ENCODE measurements around the gene RALGAPA1.
"Not testable (repeated sequence)": the region's sequence is repeated elsewhere in the genome, so short reads cannot be mapped to it uniquely, and the experiment has no call there.

Gene RALGAPA1

GRCh38 chr14:35594616-35595015 lies 214.5 kb downstream of the RALGAPA1 start:
- no peak for TF ChIP-seq MAX (IDR thresholded peaks at IDR 0.05; ENCODE audit: low read depth, low read length)
- TF ChIP-seq CTCF (IDR thresholded peaks at IDR 0.05; ENCODE audit: low read depth, low read length) = no peak
- TF ChIP-seq MYC (IDR thresholded peaks at IDR 0.05; ENCODE audit: low read depth, low read length) = no peak
- TF ChIP-seq POLR2A (IDR thresholded peaks at IDR 0.05; ENCODE audit: extremely low read depth, insufficient read length) = no peak
- DNase-seq (ENCODE audit: low read depth) = no peak
- no peak overlapping the region for H3K4me3 ChIP-seq (ENCODE audit: low read depth, low read length)

- DNase-seq (ENCODE audit: low read depth); H3K4me3 ChIP-seq (ENCODE audit: low read depth, low read length): not testable (repeated sequence)
These were observed 221.7 kb downstream of the RALGAPA1 start for GRCh38 chr14:35587373-35587772.

GRCh38 chr14:35578639-35579038 lies 230.5 kb downstream of the RALGAPA1 start:
- TF ChIP-seq POLR2A (IDR thresholded peaks at IDR 0.05; ENCODE audit: extremely low read depth, insufficient read length) = no peak
- no peak for TF ChIP-seq MAX (IDR thresholded peaks at IDR 0.05; ENCODE audit: low read depth, low read length)
- TF ChIP-seq MYC (IDR thresholded peaks at IDR 0.05; ENCODE audit: low read depth, low read length) = no peak
- TF ChIP-seq CTCF (IDR thresholded peaks at IDR 0.05; ENCODE audit: low read depth, low read length) = no peak
- no peak for DNase-seq (ENCODE audit: low read depth)
- H3K4me3 ChIP-seq (ENCODE audit: low read depth, low read length) = no peak overlapping the region

- TF ChIP-seq MYC (IDR thresholded peaks at IDR 0.05; ENCODE audit: low read depth, low read length) (no peak), CTCF (IDR thresholded peaks at IDR 0.05; ENCODE audit: low read depth, low read length) (no peak), POLR2A (IDR thresholded peaks at IDR 0.05; ENCODE audit: extremely low read depth, insufficient read length) (no peak), MAX (IDR thresholded peaks at IDR 0.05; ENCODE audit: low read depth, low read length) (no peak)
- no peak overlapping the region for H3K4me3 ChIP-seq (ENCODE audit: low read depth, low read length)
- no peak for DNase-seq (ENCODE audit: low read depth)
These were observed 231.0 kb downstream of the RALGAPA1 start for GRCh38 chr14:35578135-35578534.

- no peak for TF ChIP-seq MYC (IDR thresholded peaks at IDR 0.05; ENCODE audit: low read depth, low read length)
- TF ChIP-seq POLR2A (IDR thresholded peaks at IDR 0.05; ENCODE audit: extremely low read depth, insufficient read length) = no peak
- TF ChIP-seq MAX (IDR thresholded peaks at IDR 0.05; ENCODE audit: low read depth, low read length) = no peak
- no peak for TF ChIP-seq CTCF (IDR thresholded peaks at IDR 0.05; ENCODE audit: low read depth, low read length)
- H3K4me3 ChIP-seq (ENCODE audit: low read depth, low read length) = no peak overlapping the region
- no peak for DNase-seq (ENCODE audit: low read depth)
These were observed 232.2 kb downstream of the RALGAPA1 start for GRCh38 chr14:35576856-35577255.

GRCh38 chr14:35576260-35576659 lies 232.8 kb downstream of the RALGAPA1 start:
- TF ChIP-seq MYC (IDR thresholded peaks at IDR 0.05; ENCODE audit: low read depth, low read length) (no peak), POLR2A (IDR thresholded peaks at IDR 0.05; ENCODE audit: extremely low read depth, insufficient read length) (no peak), CTCF (IDR thresholded peaks at IDR 0.05; ENCODE audit: low read depth, low read length) (no peak), MAX (IDR thresholded peaks at IDR 0.05; ENCODE audit: low read depth, low read length) (no peak)
- H3K4me3 ChIP-seq (ENCODE audit: low read depth, low read length) = no peak overlapping the region
- DNase-seq (ENCODE audit: low read depth) = no peak

Measured in NB4 (cell line).